Left renal pelvis (tissue), 4 donors: ENCODE measurements around the gene DDX51. TPM values are rescaled to one million over a fixed set of nuclear protein-coding genes. Genes with fewer than 3 reads are reported as not detected.

Experiments
- DNase-seq, 4 donors: peaks; one replicate each; pipeline ENCODE4 v3.0.0-alpha.2; 2013; ENCODE audit warnings: low read depth in 4 of 4, low spot score in 3 of 4
- polyA plus RNA-seq, 4 donors: library from polyadenylated mRNA; unstranded; fragments of 120-200 nt; gene quantifications; one replicate each; pipeline ENCODE4 v1.2.1, GENCODE V29; 2013; ENCODE audit not compliant: insufficient read length in 4 of 4

DDX51 gene
- polyA plus RNA-seq, 4 donors = 10.5 to 24.4 (median 16.3) TPM

DNA sequence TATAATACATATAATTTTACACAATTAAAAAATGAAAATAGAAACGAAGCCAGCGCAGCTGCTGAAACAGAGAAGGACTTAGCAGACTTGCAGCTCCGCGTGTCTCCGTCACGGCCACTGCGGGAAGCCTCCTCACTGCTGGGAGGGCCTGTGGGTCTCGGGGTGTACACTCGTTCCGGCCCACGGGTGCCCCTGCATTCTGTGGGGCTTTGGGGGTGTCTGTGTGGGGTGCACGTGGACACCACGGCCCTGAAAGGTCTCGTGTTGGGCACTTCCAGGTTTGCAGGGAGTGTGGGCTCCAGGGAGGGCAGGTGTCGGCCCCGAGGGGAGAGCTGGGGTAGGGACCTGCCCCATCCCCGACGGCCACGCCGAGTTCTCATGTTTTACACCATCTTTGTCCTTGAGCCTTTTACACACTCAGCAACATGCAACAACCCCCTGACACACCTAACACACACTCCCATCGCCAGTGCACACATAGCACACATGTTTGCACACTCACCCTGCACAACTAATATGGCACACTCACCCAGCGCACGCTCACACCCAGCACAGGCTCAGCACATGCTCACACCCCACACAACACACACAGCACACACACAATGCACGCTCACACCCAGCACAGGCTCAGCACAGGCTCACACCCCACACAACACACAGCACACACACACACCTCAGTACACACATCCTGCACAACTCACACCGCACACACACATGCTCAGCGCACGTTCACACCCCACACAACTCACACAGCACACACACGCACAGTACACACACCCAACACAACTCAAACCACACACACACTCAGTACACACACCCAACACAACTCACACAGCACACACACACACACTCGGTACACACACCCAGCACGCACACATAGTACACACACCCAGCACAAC lies 36.8 kb upstream of the DDX51 start:
- DNase-seq = no peak

DNA sequence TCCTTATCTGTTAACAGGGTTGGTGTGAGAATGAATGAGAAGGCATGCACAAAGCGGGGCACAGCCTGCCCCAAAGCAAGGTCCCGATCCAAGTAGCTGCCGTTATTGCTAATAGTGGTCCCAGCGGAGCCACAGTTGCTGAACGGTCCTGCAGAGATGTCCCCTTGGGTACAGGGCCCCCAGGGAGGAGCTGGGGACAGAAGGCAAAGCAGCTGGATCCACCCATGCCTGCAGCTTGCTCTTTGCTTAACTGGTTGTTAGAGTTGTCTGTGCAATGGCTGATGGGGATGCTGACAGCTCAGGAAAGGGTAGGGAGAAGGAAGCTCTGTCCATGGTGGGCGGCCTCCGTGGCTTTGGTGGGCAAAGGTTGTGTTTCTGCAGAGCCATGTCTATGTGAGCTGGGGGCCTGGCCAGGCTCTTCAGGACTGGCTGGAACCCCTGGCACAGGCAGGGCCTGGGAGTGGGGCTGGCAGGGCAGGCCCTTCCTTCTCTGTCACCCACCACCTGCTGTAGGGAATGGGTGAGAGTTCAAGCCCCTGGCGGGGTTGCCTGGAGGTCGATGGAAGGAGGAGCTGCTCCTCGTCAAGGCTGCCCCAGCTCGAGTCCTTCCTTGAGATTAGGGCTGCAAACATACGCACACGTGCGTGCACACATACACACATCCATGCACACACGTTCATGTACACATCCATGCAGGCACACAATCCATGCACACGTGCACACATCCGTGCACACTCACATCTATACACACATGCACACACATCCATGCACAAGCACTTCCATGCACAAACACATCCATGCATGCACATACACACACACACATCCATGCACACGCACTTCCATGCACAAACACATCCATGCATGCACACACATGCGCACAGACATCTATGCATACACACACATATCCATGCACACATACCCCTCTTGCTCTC lies 35.6 kb upstream of the DDX51 start:
- no peak for DNase-seq

DNA sequence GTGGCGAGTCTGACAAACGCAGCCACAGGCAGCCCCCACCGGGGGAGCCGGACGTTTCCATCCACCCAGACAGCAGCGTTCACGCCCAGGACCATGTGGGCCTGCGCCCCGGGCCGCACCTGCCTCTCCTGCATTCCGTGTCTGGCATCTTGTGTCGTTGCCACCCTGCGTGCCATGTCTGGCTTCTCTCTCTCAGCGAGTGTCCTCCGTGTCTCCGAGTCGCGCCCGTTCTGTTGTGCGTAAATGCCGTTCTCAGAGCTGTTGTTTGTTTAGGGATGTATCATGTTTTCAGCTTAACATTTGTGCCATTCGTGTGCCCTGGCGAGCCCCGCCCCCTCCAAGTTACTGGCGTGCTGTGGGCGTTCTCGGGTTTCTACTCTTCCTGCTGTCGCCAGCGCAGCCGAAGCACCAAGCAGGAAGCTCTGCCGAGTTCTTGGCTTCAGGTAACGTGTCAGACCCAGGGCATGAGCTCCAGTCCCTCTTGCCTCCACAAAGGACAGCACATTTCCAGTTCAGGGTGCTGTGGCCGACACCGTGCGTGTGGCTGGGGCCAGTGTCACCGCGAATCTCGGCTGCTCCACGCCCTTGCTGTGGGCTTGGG lies 34.8 kb upstream of the DDX51 start:
- no peak for DNase-seq

DNA sequence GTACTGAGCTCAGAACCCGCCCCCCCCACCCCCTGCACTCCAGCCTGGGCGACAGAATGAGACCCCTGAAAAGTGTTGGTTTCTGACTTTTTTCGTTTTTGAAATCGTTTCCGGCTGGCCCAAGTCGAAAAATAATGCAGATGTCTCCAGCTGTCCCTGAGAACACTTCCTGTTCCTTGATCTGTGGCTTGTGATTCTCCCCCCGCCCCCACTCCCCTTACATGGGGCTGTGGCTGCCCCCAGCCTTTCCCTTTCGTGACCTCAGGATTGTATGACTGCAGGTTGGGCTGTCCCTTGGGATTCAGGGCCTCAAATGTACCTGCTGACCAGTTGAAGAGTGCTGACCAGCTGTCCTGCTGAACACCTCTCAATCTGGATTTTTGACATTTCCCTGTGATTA lies 34.2 kb upstream of the DDX51 start:
- DNase-seq = no peak

DNA sequence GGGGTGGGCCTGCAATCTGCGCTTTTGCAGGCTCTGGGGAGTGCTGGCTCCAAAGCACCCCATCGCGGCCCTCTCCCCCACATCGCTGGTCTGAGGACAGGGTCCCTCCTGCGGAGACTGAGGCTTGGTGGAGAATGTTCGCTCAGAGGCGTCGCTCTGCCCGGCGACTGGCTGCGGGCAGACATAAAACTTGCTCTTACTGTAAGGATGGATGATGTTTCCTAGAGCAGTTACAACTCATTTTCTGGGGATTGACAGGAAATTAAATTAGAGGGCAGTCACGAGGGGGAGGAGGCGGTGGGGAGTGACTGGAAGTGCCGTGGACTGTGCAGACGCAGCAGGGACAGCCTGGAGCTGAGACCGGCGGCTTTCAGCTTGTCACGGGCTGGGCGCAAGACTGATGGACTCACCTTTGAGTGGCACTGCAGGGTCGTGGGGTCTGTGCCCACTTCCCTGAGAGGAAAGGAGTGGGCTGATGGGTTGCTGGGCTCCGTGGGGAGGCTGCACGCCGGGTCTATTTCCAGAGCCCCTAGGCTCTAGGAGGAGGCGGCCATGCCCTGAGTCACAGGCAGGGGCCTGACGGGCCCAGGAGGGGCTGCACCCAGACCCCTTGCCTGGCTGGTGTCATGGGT lies 32.9 kb upstream of the DDX51 start:
- no peak for DNase-seq

DNA sequence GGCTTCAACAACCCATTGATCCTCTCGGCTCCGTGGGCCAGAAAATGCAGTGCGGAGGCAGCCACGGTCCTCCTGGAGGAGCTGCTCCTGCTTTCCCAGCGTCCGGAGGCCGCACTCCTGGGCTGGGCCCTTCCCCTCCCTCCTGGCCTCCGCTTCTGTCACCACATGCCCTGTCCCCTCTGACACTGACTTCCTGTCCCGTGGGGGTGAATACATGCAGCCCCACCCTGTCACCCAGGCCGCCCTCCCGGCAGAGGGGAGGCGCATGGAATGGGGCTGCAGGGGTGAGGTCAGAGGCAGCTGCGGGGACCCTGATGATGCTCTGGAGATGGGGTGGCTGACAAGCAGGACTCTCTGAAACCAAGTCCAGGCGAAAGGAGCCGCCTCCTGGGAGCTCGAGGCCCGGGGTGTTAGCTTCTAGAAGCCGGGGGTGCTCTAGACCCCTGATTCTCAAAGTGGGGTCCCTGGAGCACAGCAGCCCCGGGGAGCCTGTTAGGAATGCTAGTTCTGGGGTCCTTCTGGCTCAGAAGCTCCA lies 32.3 kb upstream of the DDX51 start:
- no peak for DNase-seq

DNA sequence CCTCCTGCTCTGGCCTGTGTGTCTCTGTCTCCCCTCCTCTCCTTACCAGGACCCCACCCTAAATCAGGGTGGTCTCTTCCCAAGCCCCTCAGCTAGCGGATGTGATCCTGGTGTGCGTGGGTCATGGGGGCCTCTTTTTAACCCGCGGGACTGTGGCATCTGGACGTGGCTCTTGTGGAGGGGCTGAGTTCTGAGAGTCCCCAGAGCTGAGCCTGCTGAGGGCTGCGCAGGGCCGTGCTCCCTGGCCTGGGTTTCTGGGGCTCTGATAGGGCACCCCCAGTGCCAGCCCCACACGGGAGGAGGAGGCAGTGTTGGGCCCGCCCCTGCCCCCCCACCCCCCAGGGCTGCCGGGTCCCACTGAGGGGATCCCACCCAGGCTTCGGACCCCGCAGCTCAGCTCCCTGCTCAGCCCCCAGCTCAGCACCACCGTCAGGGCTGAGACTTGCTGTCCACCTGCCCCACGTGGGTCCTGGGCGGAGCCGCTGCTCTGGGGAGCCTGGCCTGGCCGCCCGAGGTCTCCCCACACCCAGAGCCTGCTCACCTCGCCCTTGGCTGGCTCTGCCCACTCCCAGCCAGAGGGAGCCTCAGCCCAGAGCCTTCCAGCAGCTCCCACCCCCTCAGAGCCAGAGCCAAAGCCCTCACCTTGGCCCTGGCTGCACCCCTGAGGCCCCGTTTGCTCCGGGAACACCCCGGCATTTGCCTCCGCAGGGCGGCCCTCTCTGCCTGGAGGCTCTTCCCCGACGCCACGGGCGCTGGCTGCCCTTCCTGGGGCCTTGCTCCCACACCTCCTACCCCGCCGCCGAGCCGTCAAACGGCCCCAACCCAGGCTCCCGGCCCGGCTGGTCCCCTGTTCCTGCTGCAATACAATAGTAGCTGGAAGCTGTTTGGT lies 31.6 kb upstream of the DDX51 start:
- no peak for DNase-seq

DNA sequence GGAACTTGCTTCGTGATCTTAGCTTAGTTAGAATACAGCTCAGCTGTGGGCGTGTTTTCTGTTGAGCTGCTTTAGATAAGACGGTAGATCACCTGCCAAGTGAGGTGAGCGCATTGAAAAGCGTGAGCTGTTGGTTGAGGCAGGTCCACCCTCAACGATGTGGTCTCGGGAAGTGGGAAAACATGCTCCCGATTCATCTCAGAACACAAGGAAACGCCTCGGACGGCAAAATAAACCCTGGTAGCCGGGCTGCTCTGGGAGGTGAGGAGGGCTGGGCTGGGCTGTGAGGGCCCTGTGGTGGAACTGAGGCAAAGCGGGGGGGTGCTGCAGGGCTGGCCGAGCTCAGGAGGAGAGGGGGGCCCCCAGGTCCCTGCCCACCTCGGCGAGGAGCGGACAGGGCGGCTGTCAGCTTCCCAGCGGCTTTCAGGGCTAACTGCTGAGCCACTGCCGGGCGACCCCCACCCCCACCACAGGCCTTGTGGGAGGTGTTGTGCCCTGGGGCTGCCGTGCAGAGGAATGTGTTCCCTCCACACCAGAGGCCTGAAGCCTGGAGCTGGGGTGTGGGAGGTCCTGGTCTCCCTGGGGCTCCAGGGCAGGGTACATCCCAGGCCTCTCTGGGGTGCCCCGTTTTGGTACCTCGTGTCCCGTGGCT lies 30.8 kb upstream of the DDX51 start:
- DNase-seq = no peak

DNA sequence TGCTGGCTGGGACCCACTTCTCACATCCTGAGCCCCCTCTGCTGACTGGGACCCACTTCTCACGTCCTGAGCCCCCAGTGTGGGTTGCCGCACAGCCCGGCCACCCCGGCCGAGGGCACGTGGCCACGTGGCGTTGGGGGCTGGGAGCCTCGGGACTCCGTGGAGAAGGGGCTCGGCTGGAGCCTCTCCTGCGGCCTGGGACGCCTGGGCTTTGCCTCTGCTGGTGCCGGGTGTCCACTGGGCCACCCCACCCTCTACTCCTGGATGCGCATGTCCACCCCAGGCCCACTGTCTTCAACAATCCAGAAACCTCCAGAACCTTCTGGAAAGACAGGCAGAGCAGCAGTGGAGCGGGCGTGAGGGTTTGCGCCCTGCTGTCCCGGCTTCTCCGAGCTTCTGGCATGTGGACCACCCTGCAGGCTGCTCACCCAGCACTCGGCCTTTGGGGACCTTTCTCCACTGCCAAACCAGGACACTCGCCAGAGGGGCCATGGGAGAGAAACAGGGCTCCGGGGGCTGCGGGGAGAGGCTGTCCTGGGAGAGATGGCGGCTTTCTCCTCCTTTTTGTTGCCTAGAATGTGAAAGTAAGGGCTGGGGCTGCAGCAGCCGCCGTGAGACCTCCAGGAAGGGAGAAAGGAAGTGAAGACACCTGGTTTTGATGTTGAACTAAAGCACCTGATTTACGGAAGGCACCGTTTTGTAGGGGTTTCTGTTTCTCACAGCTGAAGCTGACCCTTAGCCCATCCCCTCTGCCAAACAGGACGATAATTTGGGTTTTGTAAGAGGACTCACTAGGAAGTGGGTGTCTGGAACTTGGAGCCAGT lies 30.1 kb upstream of the DDX51 start:
- DNase-seq = no peak

DNA sequence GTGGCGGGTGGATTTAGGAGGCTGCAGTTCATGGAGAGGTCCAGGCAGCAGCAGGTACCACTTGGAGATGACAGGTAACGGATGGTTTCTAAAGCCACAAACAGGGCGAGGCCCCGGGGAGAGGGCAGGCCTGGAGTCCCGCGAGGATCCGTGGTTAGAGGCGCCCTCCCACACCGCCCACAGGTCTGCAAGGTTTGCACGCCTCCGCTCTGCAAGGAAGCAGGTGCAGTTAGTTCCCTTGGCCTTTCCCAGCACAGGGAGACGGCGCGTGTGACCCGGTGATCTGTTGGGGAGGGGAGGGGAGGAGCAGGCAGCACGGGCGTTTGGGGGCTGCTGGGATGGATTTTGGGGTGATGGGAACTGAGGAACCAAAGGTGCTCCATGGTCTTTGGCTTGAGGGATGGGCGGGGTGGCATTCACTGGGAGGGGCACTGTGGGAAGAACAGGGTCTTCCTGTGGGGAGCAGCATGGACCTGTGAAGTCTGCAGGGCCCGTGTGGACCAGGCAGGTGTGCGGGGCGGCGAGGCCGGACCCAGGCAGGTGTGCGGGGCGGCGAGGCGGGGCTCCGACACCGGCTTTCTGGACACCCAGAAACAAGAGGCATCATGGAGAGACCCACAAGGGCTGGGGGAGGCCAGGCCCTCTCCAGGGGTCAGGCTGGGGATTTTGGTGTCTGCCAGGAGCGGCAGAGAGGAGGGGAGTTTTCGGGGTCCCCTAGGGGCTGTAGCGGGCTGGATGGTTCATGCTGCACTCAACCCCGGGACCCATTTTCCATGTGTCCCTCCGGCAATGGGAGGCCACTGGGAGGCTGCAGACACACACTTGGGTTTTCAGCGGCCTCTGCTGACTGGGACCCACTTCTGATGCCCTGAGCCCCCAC lies 29.3 kb upstream of the DDX51 start:
- no peak for DNase-seq

DNA sequence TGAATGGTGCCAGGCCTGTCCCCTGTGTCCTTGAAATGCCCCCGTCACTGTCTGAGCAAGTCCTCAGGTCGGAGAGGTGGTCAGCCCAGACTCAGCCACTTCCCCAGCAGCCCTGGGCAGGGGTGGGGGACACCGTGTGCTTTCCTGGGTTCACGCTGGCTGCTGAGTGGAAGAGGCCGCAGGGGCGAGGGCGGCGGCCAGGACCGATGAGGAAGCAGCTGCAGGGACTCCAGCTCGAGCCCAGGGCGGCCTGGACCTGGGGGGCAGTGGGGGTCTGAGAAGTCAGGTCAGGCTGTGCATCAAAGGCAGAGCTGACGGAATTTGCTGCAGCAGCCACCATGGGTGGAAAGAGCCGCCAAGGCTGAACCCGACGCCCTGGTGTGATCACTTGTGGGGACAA lies 28.5 kb upstream of the DDX51 start:
- DNase-seq = no peak

DNA sequence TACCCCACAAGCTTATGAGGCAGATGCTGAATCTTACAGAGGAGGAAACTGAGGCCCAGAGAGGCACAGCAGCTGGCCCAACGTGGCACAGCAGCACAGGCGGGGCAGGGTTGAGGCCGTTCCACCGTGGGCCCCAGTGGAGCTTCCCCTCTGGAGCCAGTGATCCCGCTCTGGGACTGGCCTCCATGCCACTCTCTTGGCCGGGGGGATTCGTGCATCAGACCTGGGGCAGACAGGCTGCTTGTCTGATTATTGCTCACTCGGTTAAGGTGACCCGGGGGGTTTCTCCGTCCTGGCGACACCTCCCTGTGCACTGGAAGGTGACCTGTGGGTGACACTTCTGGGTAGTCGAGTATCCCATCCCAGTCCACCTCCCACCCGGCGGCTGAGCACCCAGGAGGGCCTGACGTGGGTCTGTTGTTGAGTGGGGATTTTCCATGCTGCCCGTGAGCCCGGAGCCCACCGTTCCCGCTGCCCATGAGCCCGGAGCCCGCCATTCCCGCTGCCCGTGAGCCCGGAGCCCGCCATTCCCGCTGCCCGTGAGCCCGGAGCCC lies 27.9 kb upstream of the DDX51 start:
- DNase-seq = no peak

DNA sequence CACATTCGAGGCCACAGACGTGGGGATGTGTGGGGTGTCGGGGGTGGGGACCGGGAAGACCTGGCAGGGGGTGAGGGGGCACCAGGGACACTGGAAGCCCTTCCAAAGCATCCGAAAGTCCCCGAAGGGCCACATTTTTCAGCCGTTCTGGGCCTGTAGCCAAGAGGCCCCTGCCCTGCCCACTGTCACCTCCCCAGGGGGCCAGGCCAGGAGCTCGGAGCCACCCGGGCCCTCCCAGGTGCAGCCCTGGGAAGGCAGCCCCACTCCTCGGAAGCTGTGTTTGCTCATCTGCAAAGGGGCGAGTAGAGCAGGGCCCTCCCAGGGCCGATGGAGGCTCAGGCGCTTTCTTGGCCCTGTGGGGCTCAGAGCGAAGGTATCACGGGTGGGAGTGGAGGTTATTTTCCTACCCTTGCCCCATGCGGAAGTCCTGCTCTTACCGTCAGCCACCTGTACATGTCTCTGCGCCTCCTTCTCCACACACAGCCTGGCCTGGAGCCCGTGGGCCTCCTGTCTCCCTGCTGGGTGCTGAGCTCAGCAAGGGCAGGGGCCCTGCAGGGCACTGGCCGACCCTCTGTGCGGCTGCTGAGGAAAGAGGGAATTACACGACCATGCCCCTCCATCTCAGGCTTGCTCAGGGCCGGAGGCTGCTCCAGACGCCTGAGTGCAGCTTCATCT lies 27.3 kb upstream of the DDX51 start:
- DNase-seq = no peak

DNA sequence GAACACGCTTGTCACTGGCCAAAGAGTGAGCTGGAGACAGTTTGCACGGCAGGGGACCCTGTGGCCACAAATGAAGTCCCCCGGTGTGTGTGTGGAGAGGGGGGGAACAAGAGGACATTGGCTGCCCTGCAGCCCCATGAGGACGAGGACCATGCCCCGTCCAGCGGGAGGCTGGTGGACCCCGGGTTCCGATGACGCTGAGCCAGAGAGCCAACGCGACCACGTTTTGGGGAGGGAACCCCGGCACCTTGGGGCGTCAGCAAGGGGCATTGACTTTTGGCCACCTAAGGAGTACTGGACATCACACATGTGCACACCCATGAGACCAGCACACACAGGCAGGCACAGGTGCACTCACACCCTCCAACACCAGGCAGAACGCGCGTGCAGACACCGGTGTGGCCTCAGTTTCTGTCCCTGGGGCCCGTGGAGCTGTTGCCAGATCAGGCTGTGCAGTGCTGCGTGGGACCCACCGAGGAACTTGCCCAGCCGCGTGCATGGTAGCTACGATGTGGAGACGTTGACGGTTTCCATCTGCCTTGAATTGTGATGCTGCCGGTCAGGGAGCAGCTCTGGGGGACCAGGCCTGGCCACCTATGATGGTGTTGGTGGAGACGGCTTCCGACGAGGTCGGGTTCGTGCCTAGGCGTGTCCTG lies 26.6 kb upstream of the DDX51 start:
- no peak for DNase-seq

DNA sequence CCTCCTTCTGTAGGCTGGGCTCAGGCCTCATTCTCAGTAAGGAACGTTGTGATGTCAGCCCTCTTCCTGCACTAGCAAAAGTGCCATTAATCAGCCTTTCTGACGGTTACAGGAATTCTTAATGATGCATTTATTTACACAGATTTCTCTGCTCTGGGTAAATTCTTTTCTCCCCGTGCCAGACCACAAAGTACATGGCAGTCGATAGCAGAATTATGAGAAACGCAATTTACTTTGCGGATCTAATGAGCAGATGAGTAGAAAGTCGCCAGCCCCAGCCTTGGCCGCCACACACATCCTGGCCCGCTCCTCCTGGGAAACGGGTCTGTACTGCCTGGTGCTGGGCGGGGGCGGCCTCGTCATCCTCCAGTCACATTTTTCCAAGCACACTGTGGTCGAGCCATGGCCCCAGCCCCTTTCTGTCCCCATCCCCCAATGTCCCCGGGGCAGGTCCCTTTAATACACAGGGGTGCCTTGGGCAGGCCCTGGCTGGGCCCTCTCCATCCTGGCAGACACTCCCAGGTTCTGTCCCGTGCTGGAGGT lies 26.0 kb upstream of the DDX51 start:
- DNase-seq = no peak
